Esophagus mucosa (tissue), 1 donor: ENCODE results near the gene MAP4K4. TPM values are rescaled to one million over a fixed set of nuclear protein-coding genes. Genes with fewer than 3 reads are reported as not detected.

Experiments used
- ATAC-seq: fragments of 200-7000 bp; cut with Tn5 transposase; one replicate; pipeline ENCODE4 v1.9.1; 2020
- total RNA-seq: library from RNA; stranded (reverse); gene quantifications from one replicate; pipeline ENCODE4 v1.2.4, GENCODE V29; 2023
- donor health status: DM: yes; HTN: yes; CAD: no.

Gene MAP4K4
- total RNA-seq, 1 donor from 2014 or later, result 62.9 TPM

DNA sequence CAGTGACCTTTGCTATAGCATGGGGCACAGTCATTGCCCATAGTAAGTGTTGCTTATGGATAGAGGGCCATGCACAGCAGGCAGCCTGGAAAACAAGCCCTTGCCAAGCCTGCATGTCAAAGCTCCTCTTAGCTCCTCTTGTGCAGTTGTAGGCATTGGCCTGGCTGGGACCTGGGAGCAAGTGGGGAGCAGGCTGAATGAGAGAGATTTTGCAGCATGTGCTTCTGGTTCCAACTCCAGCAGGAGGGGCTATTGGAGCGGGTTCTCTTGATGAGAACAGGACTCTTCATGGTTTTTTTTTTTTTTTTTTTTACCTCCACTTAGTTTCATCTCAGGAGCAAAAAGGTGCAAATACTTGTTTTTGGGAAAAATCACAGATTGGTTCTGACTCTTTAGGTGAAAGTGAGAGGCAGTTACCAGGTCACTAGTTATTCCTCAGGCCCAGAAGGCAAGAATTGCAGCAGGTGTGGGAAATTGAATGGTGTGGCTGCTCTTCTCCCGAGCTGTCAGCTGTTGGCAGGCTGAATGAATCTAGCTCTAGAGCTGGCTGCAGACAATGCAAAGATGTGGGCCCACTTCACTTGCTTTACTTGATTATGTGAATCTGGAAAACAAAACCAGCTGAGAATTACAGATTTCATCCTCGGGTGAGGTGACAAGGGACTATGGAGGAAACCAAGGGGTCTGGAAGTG, 95.9 kb downstream of the MAP4K4 start:
- no peak for ATAC-seq

DNA sequence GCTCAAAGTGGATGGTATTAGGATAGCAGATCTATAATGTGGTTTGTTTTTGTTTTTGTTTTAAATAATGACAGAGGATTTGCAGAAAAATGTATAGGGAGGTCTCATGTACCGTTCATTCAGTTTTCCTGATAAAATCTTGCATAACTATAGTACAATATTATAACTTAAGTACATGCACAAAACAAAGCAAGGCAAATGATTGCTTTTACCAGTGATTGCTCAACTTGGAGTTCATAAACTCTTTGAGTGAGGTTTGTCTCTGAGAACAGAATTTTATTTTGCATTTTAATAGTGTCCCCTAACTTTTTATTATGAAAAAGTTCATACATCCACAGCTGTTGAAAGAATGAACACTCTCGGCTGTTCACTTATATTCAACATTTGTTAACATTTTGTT, 96.6 kb downstream of the MAP4K4 start:
- no peak for ATAC-seq

DNA sequence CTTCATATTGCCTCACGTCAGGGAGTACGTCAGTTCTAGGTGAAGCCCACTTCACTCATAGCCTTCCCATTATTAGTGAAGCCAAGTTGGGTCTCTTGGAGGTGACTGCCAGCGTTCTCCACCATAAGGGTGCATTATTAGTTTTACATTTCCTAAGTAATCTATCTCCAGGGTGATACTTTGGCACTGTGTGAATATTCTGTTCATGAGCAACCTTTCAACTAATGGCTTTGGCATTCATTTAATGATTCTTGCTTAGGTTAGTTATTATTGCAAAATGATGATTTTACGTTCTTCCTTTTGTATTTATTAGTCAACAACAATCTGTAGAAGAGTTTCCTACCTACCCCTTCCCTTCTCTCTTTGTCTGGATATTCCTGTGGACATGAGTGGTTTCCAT, 97.5 kb downstream of the MAP4K4 start:
- ATAC-seq, result no peak

DNA sequence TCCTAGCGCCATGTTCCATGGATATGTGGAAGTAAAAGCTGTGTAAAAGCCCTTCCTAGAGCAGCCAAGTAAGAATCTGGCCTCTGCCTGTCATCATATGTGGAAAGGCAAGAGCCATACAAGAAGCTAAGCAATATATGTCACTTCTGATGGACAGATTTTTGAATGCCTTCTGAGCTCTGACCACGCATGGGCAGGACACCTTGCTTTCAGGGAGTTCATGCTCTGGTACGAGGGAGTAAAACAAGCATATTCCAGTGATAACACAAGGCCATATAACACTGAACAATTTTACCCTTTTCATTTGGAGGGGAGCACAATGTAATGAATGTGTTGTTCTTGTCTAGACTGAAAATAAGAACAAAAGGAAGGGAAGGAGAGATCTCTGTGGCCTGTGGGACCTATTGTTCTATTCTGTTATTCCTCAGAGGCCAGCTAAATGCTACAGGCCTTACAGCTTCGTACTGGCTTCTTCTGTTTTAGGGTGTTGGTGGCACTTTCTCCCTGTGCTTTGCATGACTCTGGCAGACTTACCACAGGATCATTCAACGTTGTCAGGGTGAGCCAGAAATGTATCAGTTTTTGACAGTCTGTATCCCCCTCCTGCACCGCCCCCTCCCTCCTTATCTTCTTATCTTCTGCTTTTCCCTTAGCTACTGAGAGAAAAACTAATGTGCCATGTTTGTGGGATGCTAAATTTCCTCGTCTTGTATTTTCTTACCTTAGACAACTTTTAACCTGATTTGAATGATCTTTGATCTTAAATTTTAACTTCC, 99.5 kb downstream of the MAP4K4 start:
- no peak for ATAC-seq

DNA sequence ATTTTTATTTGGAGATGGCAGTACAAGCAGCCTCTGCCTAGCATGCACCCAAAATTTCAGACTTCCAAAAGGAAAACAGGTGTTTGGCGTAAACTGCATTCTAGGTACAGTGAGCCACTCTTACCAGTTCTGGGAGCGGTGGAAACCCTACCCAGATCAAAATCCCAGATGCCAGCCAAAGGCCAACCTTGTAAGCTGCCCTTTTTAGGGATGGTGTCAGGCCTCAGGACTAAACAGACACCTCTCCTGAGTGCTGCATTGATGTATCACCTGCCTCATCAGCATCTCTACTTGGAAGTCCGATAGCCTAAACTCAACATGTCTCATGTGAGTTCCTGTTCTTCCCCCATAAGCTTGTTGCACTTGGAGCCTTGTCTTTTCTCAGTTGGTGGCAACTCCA, 104.0 kb downstream of the MAP4K4 start:
- no peak for ATAC-seq

DNA sequence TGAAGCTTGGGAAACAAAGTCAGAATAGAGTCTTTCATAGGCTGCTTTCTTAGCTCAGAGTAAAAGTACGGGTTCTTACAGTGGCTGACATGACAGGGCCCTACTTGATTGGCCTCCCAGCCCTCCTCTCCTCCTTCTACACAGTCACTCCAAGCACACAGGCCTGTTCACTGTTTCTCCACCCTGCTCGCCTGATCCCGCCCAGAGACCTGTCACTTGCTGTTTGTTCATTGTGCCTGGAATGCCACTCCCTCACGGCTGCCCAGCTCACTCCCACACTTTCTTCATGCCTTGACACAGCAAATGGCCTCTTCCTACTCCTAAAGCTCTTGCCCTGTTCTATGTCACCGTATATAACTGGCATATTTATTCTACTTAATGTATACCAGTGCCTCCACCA, 104.8 kb downstream of the MAP4K4 start:
- ATAC-seq, result peak; percentile 97

DNA sequence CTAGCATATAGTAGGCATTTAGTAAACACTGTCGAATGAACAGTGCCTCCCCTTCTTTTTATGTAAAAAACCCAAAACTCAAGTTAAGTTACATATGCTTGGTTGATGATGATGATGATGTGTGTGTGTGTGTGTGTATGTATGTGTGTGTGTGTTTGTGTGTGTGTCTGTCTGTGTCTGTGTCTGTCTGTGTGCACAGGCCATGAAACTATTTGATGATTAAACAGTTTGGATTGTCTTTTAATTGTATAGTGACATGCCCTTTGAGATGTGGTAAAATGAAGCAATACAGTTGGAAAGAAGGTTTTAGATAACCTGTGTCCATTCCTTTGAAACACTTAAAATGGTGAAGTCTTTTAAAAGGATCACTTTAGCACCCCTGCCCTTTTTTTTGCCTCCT, 105.6 kb downstream of the MAP4K4 start:
- ATAC-seq, result peak; percentile 65

DNA sequence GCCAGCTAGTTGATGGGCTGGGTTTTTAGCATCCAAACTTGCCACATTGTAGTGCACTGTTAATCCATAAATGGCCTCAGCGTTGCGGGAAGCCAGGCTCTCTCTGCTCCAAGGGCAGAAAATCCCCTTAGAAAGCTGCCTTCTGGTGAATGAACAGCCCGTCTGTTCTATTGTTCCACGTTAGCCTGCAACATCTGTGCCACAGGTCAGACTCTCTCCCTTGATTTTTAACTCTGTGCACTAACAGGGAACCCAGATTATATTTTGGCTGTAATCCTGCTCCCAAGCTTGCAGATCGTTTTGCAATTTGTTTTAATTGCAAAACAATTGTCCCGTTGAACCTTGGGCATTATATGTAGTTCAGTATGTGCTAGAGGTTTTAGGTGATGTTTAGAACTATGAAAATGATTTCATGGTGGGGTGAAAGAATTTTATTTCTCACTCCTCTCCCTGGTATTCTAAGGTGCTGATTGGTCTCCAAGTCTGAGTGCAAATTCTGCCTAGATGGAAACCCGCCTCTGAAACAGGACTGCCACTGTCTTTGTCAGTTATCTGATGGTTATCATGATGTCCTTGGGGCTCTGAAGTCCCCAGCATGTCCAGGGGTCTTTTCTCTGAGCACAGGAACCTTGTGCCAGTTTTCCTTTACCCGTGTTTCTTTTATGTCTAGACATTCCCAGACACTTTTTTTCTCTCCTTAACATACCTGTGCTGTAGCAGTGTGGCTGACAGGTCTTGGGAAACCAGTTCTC, 106.6 kb downstream of the MAP4K4 start:
- no peak for ATAC-seq

DNA sequence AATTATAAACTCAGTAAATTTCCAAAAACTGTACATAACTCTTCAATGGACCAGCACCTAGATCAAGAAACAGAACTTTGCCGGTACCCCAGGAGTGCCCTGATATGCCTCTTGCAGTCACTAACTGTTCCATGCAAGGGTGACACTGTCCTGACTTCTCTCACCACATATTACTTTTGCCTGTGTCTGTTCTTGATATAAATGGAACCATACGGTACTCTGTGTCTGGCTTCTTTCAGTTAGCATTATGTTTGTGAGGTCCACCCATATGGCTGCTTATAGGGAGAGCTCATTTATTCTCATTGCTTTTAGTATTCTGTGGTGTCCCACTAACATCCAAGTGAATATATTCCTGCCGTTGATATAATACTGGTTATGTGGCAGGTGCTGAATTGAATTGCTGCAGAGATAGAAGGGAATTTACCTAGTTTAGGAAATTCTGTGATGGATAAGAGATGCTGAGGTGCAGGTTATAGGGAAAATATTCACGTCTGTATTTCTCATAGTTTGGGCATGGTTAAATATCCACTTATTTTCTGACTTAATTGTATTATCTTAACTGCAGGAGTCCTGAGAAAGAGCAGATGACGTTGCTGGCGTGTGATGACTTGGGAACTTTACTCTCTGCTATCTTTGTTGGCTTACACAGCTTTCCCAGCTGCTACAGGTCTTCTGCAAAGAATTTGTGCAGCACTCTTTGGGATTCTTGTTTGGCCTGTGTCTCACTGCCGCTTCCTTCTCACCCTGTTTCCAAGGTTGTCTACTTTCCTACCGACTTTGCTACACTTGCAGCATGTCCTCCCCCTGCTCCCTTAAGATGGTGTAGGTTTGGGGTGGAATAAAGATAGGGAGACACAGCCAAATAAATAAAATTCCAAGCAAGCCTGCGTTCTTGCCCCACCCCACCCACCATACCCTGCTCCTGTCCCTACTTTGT, 107.9 kb downstream of the MAP4K4 start:
- no peak for ATAC-seq

DNA sequence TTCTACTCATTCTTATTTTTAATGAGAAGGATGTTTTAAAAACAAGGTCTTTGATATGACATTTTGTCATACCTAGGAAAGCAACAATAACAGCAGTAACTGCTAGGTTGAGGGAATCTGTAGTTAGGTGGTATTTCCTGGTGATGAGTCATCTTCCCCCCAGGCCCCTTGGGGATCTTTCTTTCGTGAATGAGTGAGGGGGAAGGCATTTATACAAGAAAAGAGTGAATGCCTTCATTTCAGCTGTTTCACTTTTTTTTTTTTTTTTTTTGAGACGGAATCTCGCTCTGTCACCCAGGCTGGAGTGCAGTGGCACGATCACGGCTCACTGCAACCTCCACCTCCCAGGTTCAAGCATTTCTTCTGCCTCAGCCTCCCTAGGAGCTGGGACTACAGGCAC, 108.6 kb downstream of the MAP4K4 start:
- ATAC-seq, result no peak

DNA sequence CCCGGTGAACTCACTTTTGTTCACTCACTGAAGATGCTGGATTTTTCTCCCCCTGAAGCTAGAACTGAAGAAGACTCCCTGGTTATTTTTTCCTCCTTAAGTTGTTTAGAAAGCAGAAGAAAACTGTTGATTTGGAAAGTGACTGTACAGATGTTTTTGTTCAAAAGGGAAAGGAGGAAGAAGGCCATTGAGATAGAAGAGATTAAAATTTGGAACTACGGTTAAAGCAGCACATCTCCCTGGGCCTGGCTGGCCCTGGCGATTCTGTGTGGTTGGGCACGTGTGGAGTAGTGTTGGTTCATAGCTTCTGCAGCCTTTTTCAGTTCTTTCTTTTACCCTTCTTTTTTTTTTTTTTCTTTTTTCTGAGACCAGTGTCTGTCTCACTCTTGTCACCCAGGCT, 109.2 kb downstream of the MAP4K4 start:
- no peak for ATAC-seq

DNA sequence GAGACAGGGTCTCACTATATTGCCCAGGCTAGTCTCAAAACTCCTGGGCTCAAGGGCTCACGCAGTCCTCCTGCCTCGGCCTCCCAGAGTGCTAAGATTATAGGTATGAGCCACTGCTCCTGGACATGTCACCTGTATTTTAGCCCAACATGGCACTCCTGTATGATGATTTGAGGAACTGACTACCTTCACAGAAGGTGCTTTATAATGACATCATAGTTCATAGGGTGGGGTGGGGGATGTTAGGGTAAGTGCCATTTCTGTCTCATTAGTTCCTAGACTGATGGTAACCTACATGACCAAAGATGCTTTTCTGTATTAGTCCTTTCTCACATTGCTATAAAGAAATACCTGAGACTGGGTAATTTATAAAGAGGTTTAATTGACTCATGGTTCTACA, 109.7 kb downstream of the MAP4K4 start:
- ATAC-seq, result no peak

DNA sequence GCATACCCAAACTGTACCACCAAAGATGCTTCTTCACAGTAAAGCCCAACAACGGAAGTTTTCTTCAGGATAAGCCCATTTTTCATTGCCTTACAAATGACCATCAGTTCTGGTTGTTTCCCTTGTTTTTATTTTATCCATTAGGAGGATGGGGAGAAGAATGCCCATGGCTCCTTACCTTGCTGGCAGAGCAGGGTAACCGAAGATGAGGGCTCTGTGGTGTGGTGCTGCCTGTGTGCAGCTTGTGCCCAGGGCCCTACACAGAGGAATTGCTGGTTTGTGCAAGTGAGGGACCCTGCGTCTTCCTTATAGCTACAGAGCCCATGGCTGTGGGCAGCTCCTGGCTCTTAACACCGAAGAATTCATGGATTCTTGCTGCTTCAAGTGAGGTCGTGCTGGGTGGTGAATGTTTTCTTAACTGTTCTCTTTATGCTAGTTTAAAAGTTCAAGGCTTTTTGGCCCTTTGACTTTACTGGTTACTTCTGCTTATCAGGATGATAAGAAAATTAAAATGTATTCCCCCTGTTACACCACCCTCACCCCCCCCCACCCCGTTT, 110.6 kb downstream of the MAP4K4 start:
- no peak for ATAC-seq

DNA sequence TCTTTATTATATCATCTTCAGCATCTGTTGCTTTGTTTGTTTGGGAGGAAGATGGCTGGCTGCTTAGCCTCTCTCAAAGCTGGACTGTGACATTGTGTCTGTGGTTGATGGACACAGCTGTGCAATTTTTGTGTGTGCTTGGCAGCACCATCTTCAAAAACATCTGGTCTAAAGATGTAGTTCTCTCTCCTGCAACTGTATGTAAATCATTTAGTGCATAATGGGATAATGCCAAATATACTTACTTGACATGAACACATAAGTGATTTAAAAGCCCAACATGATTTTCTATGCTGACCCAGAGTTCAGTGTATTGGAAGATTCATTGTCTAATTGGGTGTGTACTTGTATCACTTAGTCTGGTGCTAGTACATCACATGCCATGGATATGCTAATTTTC, 112.2 kb downstream of the MAP4K4 start:
- no peak for ATAC-seq

DNA sequence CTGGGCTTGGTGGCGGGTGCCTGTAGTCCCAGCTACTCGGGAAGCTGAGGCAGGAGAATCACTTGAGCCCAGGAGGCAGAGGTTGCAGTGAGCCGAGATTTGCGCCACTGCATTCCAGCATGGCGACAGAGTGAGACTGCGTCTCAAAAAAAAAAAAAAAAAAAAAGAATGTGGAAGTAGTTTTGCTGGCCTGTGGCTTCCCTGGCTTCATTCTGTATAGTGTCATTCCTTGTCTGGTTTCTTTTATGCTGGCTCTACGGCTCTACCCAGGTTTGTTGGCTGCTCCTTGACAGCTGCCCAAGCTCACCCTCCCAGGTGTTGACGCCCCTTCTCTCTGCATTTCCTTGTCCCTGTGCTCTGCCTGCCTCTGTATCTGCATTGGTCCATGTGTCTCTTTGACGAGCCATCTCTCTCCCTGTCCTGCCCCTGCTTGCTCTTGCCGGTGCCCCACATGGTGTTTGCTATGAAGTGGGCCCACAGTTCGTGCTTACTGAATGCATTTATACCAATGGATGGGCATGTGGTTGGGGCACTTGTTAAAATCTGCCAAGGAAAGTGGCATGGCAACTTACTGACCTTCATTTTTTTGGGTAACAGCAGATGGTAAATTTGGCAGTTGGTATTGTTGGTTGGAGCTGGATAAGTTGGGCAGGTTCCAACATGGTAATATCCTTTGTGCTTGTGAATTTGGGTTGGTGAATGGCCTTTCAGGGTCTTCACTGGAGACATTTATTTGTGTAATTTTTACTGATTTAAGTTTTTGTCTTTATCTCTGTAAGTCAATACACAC, 113.9 kb downstream of the MAP4K4 start:
- ATAC-seq, result peak; percentile 41

DNA sequence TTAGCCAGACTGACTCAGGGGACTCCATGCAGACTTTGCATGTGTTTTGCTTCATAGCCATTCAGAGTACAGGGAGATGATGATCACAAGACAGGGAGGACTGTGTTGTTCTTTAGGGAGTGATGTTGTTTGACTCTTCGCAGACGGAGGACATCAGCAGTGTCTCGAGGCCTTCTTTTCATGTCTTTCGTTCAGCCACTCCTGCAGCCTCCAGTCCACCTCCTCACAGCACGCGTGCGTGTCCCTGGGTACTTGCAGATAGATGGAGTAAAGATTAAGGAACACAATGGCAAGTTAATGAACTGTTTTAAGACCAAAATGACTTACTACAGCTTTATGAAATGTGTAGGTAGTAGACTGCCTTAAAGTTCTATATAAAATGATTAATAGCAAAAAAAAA, 114.7 kb downstream of the MAP4K4 start:
- ATAC-seq, result no peak

DNA sequence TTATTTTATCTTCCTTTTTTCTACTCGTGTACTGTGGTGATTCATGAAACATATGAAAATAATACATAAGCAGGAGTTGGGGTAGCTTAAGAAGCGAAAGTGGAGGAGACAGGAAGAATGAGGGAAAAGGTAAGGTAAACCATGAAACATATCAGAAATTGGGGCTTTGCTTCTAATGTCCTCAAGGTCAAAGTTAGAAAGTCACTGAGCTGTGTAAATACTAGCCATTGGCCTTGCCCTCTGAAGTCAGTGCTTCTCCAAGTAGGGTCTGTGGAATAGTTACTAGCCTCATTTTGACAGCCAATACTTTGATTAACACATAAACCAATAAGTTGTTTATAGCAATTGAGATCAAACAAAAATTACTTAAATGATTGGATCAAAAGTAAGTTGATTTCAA, 117.2 kb downstream of the MAP4K4 start:
- no peak for ATAC-seq

DNA sequence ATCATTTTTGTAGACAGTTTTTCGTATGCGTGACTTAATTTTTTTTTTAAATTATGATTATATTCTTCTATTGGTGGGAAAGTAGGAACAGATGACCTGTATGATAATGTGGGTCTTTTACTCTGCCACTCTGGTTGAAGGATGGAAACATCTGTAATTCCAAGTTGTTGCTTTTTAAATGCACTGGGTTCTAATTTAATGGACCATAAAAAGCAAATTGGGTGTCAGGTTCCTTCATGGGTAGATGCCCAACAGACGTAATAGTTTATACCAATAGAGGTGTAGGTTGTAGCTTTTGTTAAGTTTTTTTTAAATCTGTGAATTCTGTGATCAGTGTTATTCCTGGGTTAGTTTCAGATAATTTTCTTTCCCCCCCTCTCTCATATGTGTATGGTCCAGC, 117.6 kb downstream of the MAP4K4 start:
- ATAC-seq, result no peak

DNA sequence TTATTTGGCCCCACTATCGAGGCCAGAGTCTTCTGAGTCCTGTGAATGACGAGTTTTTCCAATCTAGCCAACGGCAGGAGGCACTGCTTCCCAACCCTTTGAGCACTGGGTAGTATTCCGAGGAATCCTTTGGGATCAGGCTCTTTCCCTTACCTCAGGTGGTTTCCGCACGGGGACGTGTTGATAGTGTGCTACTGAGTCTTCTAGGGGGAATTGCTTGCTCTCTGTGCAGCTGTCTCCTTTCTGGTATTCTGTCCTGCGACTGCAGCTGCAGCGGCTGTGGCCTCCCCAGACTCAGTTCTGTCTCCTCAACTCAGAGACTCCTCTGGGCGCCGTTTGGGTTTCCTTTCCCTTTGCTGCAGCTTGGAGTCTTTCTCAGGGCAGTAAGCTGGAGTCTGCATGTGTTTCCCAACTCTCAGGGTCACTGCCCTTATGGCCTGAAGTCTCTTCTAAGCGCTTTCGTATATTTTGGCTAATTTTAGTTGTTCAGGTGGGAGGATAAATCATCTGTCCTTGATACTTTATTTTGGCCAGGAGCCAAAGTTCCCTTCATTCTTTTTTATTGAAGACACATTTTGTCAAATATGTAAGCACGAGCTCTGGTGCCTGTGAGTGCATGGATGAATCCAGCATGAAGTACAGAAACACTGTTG, 118.4 kb downstream of the MAP4K4 start:
- ATAC-seq, result no peak

DNA sequence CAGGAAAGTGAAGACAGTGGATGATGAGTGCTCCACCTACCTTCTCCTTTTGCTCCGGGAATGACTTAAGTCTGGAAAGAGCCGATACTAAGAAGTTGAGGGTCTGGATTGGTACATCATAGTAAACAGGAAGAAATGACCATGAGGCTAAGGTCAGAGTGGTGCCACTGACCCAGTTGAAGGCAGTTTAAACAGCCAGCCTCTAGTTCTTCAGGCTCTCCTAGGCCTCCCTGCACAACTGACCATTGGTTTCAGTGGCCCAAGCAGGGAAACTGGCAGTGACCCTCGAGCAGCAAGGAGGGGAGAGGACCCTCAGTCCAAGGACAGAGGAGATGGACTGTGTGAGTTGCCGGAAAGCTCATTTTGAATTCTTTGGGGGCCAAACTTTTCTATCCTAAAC, 119.1 kb downstream of the MAP4K4 start:
- ATAC-seq, result no peak

DNA sequence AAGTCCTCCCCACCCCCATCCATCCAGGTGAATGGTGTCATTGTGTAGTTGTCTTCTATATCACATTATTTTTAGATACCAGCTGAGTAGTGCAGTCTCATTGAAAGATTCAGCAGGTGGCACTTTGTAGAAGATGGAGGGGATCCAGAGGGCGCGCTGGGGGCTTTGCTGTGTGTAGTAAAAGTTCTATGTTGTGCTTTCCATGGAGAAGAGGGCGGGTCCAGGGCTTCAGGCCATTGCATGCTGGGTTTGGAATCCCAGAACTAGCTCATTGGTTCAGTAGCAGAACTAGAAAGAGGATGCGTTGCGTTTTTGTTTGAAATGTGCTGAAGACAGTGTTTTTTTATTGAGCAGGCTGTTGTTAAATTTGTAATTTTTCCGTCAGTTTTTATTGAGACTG, 120.0 kb downstream of the MAP4K4 start:
- ATAC-seq, result no peak
